ENCODE data around the gene ZMIZ1.

- TF ChIP-seq CTCF (IDR thresholded peaks at IDR 0.05) (no peak), POLR2A (IDR thresholded peaks at IDR 0.05) (no peak)
Observed at GRCh38 chr10:79303631-79304478, 235.1 kb downstream of the ZMIZ1 start.

Data from lower leg skin (tissue), 3 donors.